Measurements from ENCODE around the gene SPG7. TPM values are rescaled to one million over a fixed set of nuclear protein-coding genes. Genes with fewer than 3 reads are reported as not detected.

SPG7 gene
- total RNA-seq, 1 experiment from 2014 or later = 118 TPM

DNA sequence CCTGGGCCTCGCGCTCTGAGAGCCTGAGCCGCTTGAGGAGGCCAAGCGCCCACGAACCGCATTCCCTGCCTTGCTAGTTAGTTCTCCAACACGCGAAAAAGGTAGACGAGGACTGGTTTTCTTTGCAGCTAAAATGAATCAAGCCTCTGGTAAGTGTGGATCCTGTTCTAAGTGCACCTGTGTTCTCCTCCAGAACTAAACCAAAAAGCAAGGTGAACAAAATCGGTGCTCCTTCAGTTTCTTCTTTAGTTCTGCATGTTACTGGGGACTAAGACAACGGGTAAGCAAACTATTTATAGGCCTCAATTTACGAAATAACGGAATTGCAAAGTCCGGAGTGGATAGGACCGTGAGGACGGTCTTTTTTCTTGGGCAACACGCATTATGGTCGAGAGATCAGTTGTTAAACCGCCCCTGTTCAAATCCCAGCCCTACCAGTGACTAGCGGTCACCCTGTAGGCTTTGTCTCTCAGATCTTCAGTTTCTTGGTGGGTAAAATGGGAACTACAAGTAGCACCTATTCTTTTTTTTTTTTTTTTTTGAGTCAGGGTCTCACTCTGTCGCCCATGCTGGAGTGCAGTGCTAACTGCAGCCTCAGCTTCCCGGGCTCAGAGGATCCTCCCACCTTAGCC is 16.8 kb upstream of the SPG7 start:
- intact Hi-C loops (cut with micrococcal nuclease; ENCODE audit: unreplicated experiment) = no loop called here
- ATAC-seq (no peak), DNase-seq (ENCODE audit: low read depth, low spot score) (no peak)
- no peaks in the 10 kb centered on the region for H3K27me3 ChIP-seq (ENCODE audit: control insufficient read depth, insufficient read depth, low read length)
- H3K27ac ChIP-seq (ENCODE audit: low read length) = peak overlapping the region; percentile 90
- in situ Hi-C loops (cut with HindIII; ENCODE audit: low pct_unique_long_range_greater_than_20kb, low sequenced_read_pairs) = no loop called here
- BruUV-seq (replicated peaks) = TSS peak; percentile 91
- H3K4me1 ChIP-seq (ENCODE audit: control insufficient read depth, insufficient read depth, low read length) = peaks cover 15% of the 10 kb centered on the region
- H3K36me3 ChIP-seq (ENCODE audit: control insufficient read depth, insufficient read depth, low read length) = peaks cover 6% of the 10 kb centered on the region; the same call in 1 of the 2 replicates
- CTCF ChIA-PET = no interaction called here
- TF ChIP-seq, protein P1, sequence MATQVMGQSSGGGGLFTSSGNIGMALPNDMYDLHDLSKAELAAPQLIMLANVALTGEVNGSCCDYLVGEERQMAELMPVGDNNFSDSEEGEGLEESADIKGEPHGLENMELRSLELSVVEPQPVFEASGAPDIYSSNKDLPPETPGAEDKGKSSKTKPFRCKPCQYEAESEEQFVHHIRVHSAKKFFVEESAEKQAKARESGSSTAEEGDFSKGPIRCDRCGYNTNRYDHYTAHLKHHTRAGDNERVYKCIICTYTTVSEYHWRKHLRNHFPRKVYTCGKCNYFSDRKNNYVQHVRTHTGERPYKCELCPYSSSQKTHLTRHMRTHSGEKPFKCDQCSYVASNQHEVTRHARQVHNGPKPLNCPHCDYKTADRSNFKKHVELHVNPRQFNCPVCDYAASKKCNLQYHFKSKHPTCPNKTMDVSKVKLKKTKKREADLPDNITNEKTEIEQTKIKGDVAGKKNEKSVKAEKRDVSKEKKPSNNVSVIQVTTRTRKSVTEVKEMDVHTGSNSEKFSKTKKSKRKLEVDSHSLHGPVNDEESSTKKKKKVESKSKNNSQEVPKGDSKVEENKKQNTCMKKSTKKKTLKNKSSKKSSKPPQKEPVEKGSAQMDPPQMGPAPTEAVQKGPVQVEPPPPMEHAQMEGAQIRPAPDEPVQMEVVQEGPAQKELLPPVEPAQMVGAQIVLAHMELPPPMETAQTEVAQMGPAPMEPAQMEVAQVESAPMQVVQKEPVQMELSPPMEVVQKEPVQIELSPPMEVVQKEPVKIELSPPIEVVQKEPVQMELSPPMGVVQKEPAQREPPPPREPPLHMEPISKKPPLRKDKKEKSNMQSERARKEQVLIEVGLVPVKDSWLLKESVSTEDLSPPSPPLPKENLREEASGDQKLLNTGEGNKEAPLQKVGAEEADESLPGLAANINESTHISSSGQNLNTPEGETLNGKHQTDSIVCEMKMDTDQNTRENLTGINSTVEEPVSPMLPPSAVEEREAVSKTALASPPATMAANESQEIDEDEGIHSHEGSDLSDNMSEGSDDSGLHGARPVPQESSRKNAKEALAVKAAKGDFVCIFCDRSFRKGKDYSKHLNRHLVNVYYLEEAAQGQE (IDR thresholded peaks at IDR 0.05; ENCODE audit: insufficient read depth in 1 of 2, low read depth in 2 of 2, low read length in 1 of 2) = no peak
- TF ChIP-seq, protein P2, sequence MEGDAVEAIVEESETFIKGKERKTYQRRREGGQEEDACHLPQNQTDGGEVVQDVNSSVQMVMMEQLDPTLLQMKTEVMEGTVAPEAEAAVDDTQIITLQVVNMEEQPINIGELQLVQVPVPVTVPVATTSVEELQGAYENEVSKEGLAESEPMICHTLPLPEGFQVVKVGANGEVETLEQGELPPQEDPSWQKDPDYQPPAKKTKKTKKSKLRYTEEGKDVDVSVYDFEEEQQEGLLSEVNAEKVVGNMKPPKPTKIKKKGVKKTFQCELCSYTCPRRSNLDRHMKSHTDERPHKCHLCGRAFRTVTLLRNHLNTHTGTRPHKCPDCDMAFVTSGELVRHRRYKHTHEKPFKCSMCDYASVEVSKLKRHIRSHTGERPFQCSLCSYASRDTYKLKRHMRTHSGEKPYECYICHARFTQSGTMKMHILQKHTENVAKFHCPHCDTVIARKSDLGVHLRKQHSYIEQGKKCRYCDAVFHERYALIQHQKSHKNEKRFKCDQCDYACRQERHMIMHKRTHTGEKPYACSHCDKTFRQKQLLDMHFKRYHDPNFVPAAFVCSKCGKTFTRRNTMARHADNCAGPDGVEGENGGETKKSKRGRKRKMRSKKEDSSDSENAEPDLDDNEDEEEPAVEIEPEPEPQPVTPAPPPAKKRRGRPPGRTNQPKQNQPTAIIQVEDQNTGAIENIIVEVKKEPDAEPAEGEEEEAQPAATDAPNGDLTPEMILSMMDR (IDR thresholded peaks at IDR 0.05) = no peak
- TF ChIP-seq TCF7L2 (IDR thresholded peaks at IDR 0.05; ENCODE audit: low read depth, low read length) = no peak
- no peak for TF ChIP-seq POLR2AphosphoS5 (IDR thresholded peaks at IDR 0.05; ENCODE audit: low read depth, low read length)
- TF ChIP-seq SIN3A (IDR thresholded peaks at IDR 0.05; ENCODE audit: borderline replicate concordance, insufficient read depth, low read depth, low read length) = no peak
- H3K9me3 ChIP-seq (ENCODE audit: control insufficient read depth, insufficient read depth, low read depth, low read length) = no peaks in the 10 kb centered on the region
- H3K4me3 ChIP-seq (ENCODE audit: low read depth in 2 of 2, low read length in 2 of 2) = peak overlapping the region; percentile 82 to 93
- POLR2A ChIA-PET = interaction anchor here (0.6 kb wide), 1 partner anchor 16 kb away, joined by 3 read pairs; no protein-coding TSS in a partner anchor

GRCh38 chr16:89491974-89492687 is 16.1 kb upstream of the SPG7 start:
- H3K36me3 ChIP-seq (ENCODE audit: control insufficient read depth, insufficient read depth, low read length) = peaks cover 6% of the 10 kb centered on the region; the same call in 1 of the 2 replicates
- POLR2A ChIA-PET = no interaction called here
- H3K27me3 ChIP-seq (ENCODE audit: control insufficient read depth, insufficient read depth, low read length) = no peaks in the 10 kb centered on the region
- no peaks in the 10 kb centered on the region for H3K9me3 ChIP-seq (ENCODE audit: control insufficient read depth, insufficient read depth, low read depth, low read length)
- in situ Hi-C loops (cut with HindIII; ENCODE audit: low pct_unique_long_range_greater_than_20kb, low sequenced_read_pairs) = no loop called here
- intact Hi-C loops (cut with micrococcal nuclease; ENCODE audit: unreplicated experiment) = no loop called here
- peaks cover 13% of the 10 kb centered on the region; the same call in 1 of the 2 replicates for H3K4me1 ChIP-seq (ENCODE audit: control insufficient read depth, insufficient read depth, low read length)
- H3K4me3 ChIP-seq (ENCODE audit: low read depth in 2 of 2, low read length in 2 of 2) = peak overlapping the region; percentile 82 to 93
- no peak for DNase-seq (ENCODE audit: low read depth, low spot score)
- CTCF ChIA-PET = no interaction called here
- no TSS peak for BruUV-seq (replicated peaks)
- peak overlapping the region; percentile 90 for H3K27ac ChIP-seq (ENCODE audit: low read length)
- TF ChIP-seq SIN3A (IDR thresholded peaks at IDR 0.05; ENCODE audit: borderline replicate concordance, insufficient read depth, low read depth, low read length) (no peak), POLR2AphosphoS5 (IDR thresholded peaks at IDR 0.05; ENCODE audit: low read depth, low read length) (no peak), TCF7L2 (IDR thresholded peaks at IDR 0.05; ENCODE audit: low read depth, low read length) (no peak)
- TF ChIP-seq, protein P2 (IDR thresholded peaks at IDR 0.05) = no peak
- TF ChIP-seq, protein P1 (IDR thresholded peaks at IDR 0.05; ENCODE audit: insufficient read depth in 1 of 2, low read depth in 2 of 2, low read length in 1 of 2) = no peak
- ATAC-seq = no peak
